HCT116 (cell line): ENCODE results near the gene NUBPL. TPM values are rescaled to one million over a fixed set of nuclear protein-coding genes. Genes with fewer than 3 reads are reported as not detected.

Source experiments
- ATAC-seq: fragments of 200-7000 bp; cut with Tn5 transposase; 2 replicates; pipeline ENCODE4 v1.9.1; 2020; ENCODE audit warnings: mild to moderate bottlenecking, moderate library complexity
- BruUV-seq: library from RNA; stranded (reverse); fragments of 400-500 nt; replicated peaks from 2 replicates; lab custom pipeline; 2021; lab: Mats Ljungman, UMichigan
- CTCF ChIA-PET: fragments of 300-600 bp; sonication (Branson Sonifier 250); formaldehyde crosslinking; loops from one replicate; lab custom pipeline; 2021; ENCODE audit warnings: antibody characterized with exemption; lab: Charles Lee
- POLR2A ChIA-PET: fragments of 300-600, 350-600 bp; sonication (Branson Sonifier 250); formaldehyde crosslinking; loops from one replicate; lab custom pipeline; 2021; ENCODE audit warnings: antibody characterized with exemption; lab: Charles Lee
- RAD21 ChIA-PET, 2 experiments: fragments of 300-600 bp; sonication (Branson Sonifier 250); formaldehyde crosslinking; loops; one replicate each; lab custom pipeline; 2023; ENCODE audit warnings: low total read pairs in 2 of 2; ENCODE audit not compliant: uncharacterized antibody in 2 of 2, unreplicated experiment in 2 of 2, low non-redundant PET in 1 of 2; lab: Charles Lee
- DNase-seq: peaks from one replicate; pipeline ENCODE4 v3.0.0-alpha.2; 2010; ENCODE audit warnings: low read depth, low spot score
- H2AFZ ChIP-seq: fragments of 200-600 bp; shearing (Covaris generic), sonication (generic); 2 replicates; pipeline ENCODE4 v1.6.1; 2017; ENCODE audit warnings: low read depth, mixed run types, mixed read lengths, antibody characterized with exemption, low read length; ENCODE audit not compliant: poor library complexity, severe bottlenecking
- H3K27ac ChIP-seq: 2 replicates; pipeline ENCODE4 v1.5.1; 2012; ENCODE audit warnings: low read depth, low read length
- H3K27me3 ChIP-seq: fragments of 200-600 bp; sonication (generic); 2 replicates; pipeline ENCODE4 v1.6.1; 2016; ENCODE audit warnings: mixed run types, low read length, mixed read lengths; ENCODE audit not compliant: insufficient read depth
- H3K36me3 ChIP-seq, 2 experiments: fragments of 200-500 bp in 1 of 2; fragments of 200-600 bp in 1 of 2; sonication (Bioruptor generic) in 1 of 2; sonication (generic) in 1 of 2; 2 replicates each; pipeline versions ENCODE4 v1.5.1 to v1.6.1; 2014 to 2016; ENCODE audit warnings: low read length in 2 of 2, inconsistent platforms in 1 of 2, mixed read lengths in 1 of 2, mixed run types in 1 of 2; ENCODE audit not compliant: insufficient read depth in 2 of 2, control insufficient read depth in 1 of 2
- H3K4me1 ChIP-seq, 2 experiments: fragments of 200-600 bp in 1 of 2; sonication (generic) in 1 of 2; 2 replicates each; pipeline versions ENCODE4 v1.5.1 to v1.6.1; 2012 to 2017; ENCODE audit warnings: low read length in 2 of 2, inconsistent platforms in 1 of 2, mild to moderate bottlenecking in 1 of 2, mixed read lengths in 1 of 2, mixed run types in 1 of 2, moderate library complexity in 1 of 2; ENCODE audit not compliant: insufficient read depth in 2 of 2, control insufficient read depth in 1 of 2
- H3K4me2 ChIP-seq: fragments of 200-600 bp; sonication (generic); 2 replicates; pipeline ENCODE4 v1.6.1; 2017; ENCODE audit warnings: mixed run types, low read length, mixed read lengths
- H3K4me3 ChIP-seq, 2 experiments: fragments of 200-600 bp in 1 of 2; sonication (generic) in 1 of 2; replicated peaks in 1 of 2; 2 replicates each; pipeline ENCODE4 v1.5.1; 2011 to 2016; ENCODE audit warnings: low read length in 2 of 2, control low read depth in 1 of 2, low read depth in 1 of 2, mild to moderate bottlenecking in 1 of 2, mixed read lengths in 1 of 2, mixed run types in 1 of 2
- H3K79me2 ChIP-seq: fragments of 200-600 bp; sonication (generic); 2 replicates; pipeline ENCODE4 v1.6.1; 2017; ENCODE audit warnings: mild to moderate bottlenecking, mixed run types, low read length, moderate library complexity, mixed read lengths; ENCODE audit not compliant: insufficient read depth
- H3K9ac ChIP-seq: fragments of 200-600 bp; sonication (generic); 2 replicates; pipeline ENCODE4 v1.6.1; 2016; ENCODE audit warnings: low read length, mixed read lengths
- H3K9me2 ChIP-seq: fragments of 200-600 bp; sonication (generic), shearing (Covaris generic); 2 replicates; pipeline ENCODE4 v1.6.1; 2017; ENCODE audit warnings: mixed run types, mild to moderate bottlenecking, moderate library complexity; ENCODE audit not compliant: insufficient read depth
- H3K9me3 ChIP-seq, 2 experiments: fragments of 200-500 bp in 1 of 2; fragments of 200-600 bp in 1 of 2; sonication (Bioruptor generic) in 1 of 2; sonication (generic) in 1 of 2; 2 replicates each; pipeline ENCODE4 v1.6.1; 2014 to 2017; ENCODE audit warnings: low read length in 2 of 2, mixed read lengths in 2 of 2, inconsistent platforms in 1 of 2, low read depth in 1 of 2, mild to moderate bottlenecking in 1 of 2, mixed run types in 1 of 2, moderate library complexity in 1 of 2; ENCODE audit not compliant: control insufficient read depth in 1 of 2, insufficient read depth in 1 of 2
- H4K20me1 ChIP-seq: fragments of 200-600 bp; sonication (generic), shearing (Covaris generic); 2 replicates; pipeline ENCODE4 v1.6.1; 2017; ENCODE audit warnings: mixed run types, mild to moderate bottlenecking, moderate library complexity; ENCODE audit not compliant: insufficient read depth
- ATF3 ChIP-seq: IDR thresholded peaks from 2 replicates; pipeline ENCODE4 v1.6.1; 2012
- ELF1 ChIP-seq: IDR thresholded peaks from 2 replicates; pipeline ENCODE4 v1.6.1; 2012; ENCODE audit warnings: low read depth, borderline replicate concordance
- EZH2phosphoT487 ChIP-seq: fragments of 200-600 bp; IDR thresholded peaks from 2 replicates; pipeline ENCODE4 v1.6.1; 2018; ENCODE audit warnings: antibody characterized with exemption, borderline replicate concordance
- FOSL1 ChIP-seq: IDR thresholded peaks from 2 replicates; pipeline ENCODE4 v1.6.1; 2012; ENCODE audit warnings: low read depth
- JUND ChIP-seq: IDR thresholded peaks from 2 replicates; pipeline ENCODE4 v1.6.1; 2012
- POLR2AphosphoS5 ChIP-seq: IDR thresholded peaks from 2 replicates; pipeline ENCODE4 v1.6.1; 2011; ENCODE audit warnings: mild to moderate bottlenecking, low read depth, low read length, moderate library complexity
- RAD21 ChIP-seq: IDR thresholded peaks from 2 replicates; pipeline ENCODE4 v1.6.1; 2012; ENCODE audit warnings: low read depth, mild to moderate bottlenecking
- SRF ChIP-seq: IDR thresholded peaks from 2 replicates; pipeline ENCODE4 v1.6.1; 2012; ENCODE audit warnings: low read depth
- ZBTB33 ChIP-seq: IDR thresholded peaks from 2 replicates; pipeline ENCODE4 v1.6.1; 2011; ENCODE audit warnings: mild to moderate bottlenecking, low read length, moderate library complexity; ENCODE audit not compliant: insufficient replicate concordance; ENCODE audit errors: extremely low read depth
- ZFX ChIP-seq: fragments of 450-650 bp; IDR thresholded peaks from 2 replicates; pipeline ENCODE4 v1.6.1; 2017
- intact Hi-C: fragments of 100-400 bp; cut with micrococcal nuclease; formaldehyde crosslinking; loops from 2 replicates; pipeline ENCODE4 v1.10.0; 2022
- total RNA-seq: library from RNA; stranded (reverse); gene quantifications from one replicate; pipeline ENCODE4 v1.2.1, GENCODE V29; 2021; ENCODE audit not compliant: unreplicated experiment

The NUBPL gene
- total RNA-seq, 1 experiment from 2014 or later, result 11.3 TPM

GRCh38 chr14:31858868-31859267 is 297.7 kb downstream of the NUBPL start:
- Histone ChIP-seq H3K4me3 (no peak overlapping the region), H3K9me3 (no peaks in the 10 kb centered on the region), H3K4me1 (no peaks in the 10 kb centered on the region), H3K36me3 (no peaks in the 10 kb centered on the region), H2AFZ (no peak overlapping the region), H3K27ac (no peak overlapping the region), H4K20me1 (no peaks in the 10 kb centered on the region), H3K4me2 (no peak overlapping the region), H3K9ac (no peak overlapping the region), H3K79me2 (no peaks in the 10 kb centered on the region), H3K27me3 (no peaks in the 10 kb centered on the region), H3K9me2 (no peaks in the 10 kb centered on the region)
- no peak for DNase-seq
- BruUV-seq, result no TSS peak
- TF ChIP-seq ZBTB33, result no peak
- TF ChIP-seq FOSL1, result no peak
- TF ChIP-seq ATF3, result no peak
- no peak for TF ChIP-seq ELF1
- no peak for TF ChIP-seq EZH2phosphoT487
- no peak for TF ChIP-seq ZFX
- no peak for TF ChIP-seq POLR2AphosphoS5
- TF ChIP-seq JUND, result no peak
- no peak for TF ChIP-seq SRF
- no peak for TF ChIP-seq RAD21
- intact Hi-C loops, result no loop called here
- ChIA-PET RAD21 (no interaction called here), POLR2A (no interaction called here), CTCF (no interaction called here)
- ATAC-seq, result no peak
